GM18868 (cell line): ENCODE data around the gene QPCT.

Source experiments
- ATAC-seq: cut with Tn5 transposase; IDR thresholded peaks from one replicate; pipeline ENCODE4 v1.9.1; 2021; ENCODE audit warnings: mild to moderate bottlenecking, moderate library complexity; ENCODE audit not compliant: unreplicated experiment

Gene QPCT

DNA sequence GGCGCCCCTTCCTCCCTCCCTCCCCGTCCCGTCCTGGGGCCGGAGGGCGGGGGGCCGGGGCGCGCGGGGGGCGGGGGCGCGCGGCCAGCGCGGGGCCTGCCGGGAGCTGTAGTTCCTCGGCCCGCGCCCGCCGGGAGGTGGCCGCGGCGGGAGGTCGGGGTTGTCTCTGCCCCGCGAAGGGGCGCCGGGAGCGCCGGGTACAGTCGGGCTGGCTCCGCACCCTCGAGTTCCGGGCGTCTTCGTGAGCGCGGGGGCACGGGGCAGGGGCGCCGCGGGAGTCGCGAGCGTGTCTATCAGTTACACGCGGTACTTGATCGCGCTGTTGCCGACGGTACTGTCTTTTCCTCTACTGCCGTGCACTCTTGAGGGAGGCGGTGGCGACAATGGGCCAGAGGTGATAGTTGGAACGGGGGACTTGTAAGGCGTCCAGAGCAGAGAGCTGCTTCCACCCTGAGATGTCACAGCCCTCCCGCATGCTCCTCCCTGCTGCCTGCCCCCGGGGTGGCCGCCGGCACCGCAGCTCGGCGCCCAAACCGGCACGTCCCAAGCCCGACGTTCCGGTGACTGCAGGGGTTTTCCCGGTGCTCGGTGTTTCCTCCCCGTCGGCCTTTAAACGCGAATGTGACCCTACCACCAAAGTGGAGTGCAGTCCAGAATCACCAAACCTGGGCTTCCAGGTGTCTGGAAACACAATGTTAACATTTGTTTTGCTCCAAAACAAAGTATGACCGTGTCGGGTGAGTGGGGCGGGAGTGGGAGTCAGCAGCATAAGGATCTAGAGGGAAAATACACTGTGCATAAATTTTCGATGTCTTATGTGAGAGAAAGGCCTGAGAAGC lies 19.4 kb upstream of the QPCT start, which contains the start of gene PRKD3:
Gene PRKD3, minus strand, starts transcription at position 48 of the 839 bp plus-strand sequence. CDS start 8,309 bp downstream, outside the sequence.
- peak; percentile 68 for ATAC-seq

DNA sequence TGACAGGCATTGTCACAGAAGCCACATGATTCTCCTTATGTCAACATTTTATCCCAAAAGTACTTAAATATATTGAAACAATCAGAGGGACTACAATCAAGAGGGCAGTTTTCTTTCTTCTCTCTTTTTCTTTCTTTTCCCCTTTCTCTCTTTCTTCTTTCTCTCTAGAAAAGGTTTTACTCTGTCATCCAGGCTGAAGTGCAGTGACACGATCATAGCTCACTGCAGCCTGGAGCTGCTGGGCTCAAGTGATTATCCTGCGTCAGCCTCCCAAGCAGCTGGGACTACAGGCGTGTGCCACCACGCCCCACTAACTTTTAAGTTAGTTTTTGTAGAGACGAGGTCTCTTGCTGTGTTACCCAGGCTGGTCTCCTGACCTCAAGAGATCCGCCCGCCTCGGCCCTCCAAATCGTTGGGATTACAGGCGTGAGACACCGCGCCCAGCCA lies 18.8 kb upstream of the QPCT start:
- no peak for ATAC-seq

DNA sequence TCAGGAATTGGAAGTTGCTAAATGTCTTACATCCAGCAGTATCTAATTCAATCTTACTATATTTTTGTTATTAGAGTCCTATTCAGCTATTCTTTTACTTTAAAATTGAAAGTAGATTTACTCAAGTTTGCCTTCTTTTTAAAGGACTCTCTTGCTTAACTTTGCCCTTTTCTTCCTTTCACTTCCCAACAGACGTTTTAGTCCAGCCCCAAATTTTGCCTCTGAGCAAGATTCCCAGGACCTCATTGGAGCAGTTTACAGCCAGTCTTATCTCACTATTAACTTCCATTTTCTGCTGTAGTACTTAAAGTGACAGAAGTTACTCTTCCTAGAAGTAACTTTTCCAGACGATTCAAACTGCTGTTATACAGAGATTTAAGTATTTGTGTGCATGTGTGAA lies 18.1 kb upstream of the QPCT start:
- no peak for ATAC-seq

DNA sequence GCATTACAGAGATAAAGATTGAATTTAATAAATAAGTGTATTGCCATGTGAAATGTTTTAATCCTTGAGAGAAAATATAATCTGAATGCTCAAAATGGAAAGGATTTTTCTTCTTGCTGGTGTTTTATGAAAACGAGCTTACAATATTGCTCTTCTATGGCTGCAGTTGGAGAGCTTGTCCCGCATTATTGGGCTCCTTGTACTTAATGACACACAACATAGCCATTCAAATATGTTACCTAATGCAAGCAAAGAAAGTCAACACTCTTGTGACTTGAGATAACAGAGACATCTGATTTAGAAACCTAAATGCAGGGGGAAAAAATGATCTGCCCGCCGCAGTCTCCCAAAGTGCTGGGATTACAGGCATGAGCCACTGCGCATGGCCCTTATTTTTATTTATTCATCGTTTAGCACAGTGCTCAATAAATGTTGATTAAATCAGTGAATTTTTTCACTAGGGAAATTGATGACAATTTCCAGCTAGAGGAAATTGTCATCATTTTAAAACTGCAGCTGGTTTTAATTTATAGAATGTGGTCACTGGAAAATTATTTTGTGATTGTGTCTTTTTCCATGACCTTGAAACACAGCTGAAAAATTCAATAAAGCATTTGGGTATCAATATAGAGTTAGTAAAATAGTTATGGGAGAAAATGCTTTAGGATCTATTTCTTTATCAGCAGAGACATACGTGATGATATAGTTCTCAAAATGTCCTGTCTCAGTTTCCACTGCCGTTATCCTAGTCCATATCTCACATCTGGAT lies 17.4 kb upstream of the QPCT start:
- ATAC-seq: no peak

DNA sequence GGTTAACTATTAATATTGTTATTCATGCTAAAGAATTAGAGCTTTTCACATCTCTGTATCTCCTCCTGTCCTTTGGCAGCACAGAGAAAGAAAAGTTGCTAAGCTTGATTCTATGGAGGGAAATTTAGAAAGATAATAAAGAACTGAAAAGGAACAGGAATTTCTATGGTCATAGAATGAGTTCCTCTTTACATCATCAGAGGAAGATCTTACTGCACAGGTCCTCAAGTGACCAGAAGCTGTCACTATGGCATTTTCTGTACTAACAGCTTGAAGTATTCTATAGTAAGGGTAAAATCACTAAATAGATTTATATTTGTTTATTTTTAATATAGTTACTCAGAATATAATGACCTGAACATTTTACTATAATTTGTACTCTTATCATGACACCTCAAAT lies 13.7 kb upstream of the QPCT start:
- ATAC-seq: no peak

DNA sequence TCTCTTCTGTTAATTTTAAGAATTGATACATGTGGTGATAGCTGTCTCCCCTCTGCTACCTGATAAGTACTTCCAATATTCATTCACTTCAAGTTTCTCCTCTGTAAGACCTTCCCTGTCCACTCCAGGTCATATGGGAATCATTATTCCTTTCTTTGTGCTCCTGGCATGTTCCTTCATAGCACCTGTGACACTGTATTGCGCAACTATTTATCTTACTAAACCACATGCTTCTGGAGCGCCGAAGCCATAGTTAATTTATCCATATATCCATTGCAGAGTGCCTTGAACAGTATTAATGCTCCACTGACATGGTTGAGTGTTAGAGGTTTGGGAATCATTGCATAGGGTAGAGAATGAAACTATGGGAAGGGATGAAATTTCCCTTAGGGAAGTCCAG lies 11.9 kb upstream of the QPCT start:
- no peak for ATAC-seq

DNA sequence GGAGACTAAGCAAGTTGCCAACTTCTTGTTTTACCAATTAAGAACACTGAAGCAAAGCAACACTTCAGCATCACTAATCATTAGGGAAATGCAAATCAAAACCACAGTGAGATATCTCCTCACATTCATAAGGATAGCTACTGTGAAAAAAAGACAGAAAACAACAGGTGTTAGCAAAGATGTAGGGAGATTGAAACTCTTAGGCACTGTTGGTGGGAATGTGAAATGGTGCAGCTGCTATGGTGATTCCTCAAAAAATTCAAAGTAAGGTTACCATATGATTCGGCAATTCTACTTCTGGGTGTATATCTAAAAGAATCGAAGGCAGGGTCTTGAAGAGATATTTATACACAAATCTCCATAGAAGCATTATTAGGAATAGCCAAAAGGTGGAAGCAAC lies 11.2 kb upstream of the QPCT start:
- no peak for ATAC-seq

DNA sequence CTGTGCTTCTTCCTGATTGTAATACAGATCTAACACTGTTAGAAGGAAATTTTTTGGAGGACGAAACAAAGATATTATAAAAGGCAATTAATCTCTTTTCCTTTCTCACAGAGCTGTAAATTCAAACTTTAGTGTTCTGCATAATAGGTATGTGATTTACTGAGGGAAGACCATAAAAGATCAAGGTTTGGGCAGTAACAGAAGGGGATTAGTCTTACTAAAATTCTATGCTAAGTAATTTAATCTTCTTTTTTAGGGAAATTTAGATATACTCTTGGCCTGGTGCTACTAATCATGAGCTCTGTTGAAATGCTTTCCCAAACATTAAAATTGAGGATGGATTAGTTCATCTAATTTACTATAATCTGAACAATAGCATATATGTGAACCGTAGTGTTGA lies 8.8 kb upstream of the QPCT start:
- no peak for ATAC-seq

DNA sequence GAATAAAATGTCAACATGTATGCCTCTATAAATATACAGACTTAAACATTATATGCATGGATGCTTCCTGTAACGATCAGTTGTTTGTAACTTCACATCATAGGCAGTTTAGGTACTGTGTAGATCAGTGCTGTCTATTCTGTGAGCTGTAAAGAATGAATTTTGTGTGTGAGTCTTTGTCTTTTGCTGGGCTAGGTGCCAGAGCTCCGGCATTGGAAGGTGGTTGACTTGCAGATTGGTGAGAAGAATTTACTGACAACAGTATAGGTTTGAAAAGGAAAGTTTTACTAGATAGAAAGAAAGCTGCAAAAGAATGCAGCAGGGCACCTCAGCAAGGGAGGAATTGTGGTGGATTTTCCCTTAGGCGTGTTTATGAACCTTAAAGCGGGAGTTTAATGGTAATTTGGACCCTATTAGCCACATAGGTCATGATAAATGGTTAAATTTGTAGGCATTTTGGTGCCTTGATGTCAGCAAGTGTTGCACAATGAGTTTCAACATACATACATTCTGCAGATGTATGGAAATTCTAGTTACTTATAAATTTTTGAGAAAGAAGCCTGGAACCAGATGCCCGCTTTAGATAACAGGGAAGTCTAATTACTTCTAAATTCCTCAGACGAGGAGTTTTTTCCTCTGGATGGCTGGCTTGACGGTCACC lies 6.7 kb upstream of the QPCT start:
- ATAC-seq: no peak

DNA sequence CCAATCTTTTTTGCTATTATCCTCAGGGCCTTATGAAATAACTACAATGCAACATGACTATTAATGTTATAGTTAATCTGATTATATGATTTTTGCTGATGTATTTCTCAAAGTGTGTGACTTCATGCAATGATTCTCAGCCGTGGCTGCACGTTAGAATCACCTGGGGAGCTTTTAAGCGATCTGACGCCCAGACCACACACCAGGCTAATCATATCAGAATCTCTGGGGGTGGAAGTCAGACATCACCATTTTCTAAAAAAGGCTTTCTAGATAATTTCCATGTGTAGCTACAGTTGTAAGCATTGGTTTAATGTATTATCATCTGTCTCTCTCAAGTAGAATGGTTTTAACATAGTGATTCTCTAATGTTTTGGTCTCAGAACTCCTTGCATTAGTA lies 5.5 kb upstream of the QPCT start:
- no peak for ATAC-seq

DNA sequence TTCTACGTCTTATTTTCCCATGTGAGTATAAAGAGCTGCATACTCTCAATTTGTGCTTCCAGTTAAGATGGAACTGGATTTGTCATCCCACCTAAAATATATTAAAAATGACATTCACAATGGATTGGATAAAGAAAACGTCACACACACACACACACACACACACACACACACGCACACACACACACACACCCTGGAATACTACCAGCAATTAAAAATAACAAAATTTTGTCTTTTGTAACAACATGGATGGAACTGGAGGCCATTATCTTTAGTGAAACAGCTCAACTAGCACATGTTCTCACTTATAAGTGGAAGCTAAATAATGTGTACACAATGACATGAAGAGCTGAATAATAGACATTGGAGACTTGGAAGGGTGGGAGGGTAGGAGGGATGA lies 3.8 kb upstream of the QPCT start:
- no peak for ATAC-seq

DNA sequence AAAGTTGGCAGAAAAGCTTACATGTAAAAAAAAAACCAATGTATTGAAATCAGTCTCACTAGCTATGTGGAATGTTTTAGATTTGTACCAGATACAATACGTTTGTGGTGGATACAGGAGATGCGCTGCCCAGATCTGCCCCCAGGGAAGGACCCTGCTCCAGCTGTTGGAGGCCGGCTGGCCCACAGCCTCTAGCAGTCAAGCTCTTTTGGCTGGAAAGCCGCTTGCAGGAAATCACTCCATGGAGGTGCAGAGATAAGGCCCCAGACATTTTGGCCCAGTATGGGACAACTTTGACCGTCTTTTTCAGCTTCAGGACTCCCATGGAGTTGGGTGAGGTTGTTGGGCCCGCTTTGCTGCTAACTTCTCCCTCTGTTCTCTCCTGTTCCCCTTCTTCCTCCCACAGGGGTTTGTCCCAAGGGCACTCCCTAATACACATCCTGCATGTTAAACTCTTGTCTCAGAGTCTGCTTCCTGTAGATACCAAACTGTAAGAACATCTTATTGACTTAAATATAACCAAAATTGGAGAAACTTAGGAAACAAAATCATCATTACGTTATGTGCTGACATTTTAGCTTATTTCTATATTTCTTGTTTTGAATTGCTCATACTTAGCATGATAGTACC lies 1.7 kb upstream of the QPCT start:
- ATAC-seq: no peak

DNA sequence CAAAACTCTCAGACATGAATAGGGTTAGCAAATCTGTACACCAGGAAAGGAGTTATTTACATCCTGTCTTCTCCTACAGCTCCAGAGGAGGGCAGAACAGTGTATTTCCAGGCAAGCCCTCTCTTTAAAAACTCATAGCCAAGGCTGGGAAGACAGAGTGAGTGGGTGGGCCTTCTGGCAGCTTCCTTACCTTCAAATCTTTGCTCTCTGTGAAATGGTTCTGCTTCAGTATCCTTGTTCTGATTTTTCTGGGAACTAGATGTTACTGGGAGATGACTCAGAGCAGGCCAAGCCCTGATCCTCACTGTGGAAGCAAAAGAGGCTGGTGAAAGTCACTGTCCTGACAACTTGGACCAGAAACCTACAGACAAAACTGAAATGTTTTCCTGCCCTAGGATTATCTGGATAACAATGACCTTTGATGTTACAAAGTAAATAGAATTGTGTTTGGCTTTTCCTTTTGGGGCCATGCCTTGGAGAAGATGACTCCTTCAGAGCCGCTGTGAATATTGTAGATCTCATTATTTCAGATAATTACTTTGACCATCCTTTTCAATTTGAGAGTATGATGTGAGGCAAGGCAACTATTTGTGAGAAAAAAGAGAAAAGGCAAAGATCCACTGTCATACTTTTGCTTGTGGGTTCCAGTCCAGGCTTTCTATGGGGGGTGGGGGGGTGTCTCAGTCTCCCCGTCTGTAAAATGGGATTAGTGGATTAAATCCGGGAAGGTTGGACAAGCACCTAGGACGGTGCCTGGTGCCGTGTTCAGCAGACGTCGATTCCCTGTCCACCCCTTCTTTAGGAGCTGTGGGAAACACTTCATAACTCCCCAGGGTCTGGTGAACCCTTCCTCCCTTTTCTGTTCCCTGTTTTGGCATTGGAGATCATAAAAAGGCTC lies 644 bp upstream of the QPCT start:
- no peak for ATAC-seq

DNA sequence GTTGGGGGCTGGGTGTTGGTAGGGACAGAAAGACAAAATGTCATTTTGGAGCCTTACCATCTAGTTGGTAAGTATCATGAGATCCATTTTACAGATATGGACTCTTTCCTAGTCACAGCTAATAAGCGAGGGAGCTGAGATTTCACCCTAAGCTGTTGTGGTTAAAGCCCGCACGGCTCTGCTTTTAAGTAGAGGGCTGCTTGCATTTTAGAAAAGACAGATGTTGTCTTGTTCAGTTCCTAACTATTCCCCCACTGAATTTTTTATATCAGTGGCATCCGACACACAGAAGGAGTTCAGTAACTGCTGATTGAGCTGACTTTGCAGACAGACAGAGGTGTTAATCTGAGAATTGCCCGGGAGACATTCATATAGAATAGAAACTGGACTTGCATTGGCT lies 3.7 kb downstream of the QPCT start:
- ATAC-seq: no peak

DNA sequence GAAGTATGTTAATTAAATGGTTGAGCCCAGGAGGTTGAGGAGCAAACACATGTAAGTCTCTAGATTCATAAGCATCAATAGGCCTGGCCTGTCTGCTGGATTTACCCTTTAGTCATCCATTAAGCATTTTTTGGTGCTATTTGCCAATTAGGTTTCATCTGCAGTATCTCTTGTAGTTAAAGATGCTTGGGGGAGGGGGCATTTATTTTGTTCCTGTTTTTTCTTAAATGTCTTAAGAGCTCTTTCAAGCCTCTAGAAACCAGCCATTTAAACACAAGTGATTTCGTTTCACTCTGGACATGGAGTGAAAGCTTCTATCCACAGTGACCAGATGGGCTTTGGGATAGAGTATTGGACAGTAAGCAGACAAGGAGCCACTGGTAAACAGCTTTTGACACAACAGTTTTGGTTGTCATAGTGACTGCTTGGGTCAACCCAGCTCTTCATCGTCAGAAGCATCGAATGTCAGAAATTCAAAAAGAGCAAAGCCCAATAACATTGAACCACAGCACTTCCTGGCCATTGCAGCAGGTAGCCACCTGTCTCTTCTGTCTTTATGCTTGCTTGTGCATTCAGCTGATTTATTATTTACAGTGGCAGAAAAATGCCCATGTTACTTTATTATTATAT lies 4.9 kb downstream of the QPCT start:
- no peak for ATAC-seq

DNA sequence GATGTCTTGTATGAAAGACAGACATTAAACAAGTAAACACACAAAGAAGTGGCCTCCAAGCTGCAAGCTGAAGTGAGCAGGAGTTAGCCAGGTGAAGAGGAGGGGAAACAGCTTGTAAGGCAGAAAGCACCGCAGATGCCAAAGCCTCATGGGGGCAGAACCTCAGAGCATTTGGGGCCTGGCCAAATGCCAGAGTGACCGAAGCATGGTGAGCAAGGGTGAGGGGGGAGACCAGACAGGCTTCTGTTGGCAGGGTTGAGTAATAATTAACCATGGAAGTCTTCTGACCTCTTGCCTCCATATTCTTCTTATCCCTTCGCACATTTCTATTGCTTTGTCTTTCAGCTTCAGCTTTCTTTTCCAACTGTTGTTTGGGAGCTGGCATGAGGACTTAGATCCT lies 5.6 kb downstream of the QPCT start:
- ATAC-seq: peak; percentile 63

DNA sequence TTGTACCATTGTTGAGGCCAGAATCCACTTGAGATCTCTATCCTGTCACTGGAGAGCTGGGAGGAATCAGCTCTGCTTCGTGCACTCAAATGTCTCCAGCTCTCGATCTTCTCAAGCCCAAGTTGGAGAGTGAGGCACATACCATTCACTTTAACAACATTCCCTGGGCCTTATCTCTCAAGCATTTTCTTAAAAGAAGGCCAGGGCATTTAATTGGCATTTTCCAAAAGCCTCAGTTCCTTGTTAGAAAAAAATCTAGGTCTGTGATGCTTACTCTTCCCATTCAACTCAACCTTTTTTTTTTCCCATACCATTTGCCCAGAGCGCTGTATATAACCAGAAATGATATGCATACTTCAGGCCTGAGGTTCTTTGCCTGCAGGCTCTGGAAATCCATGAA lies 10.1 kb downstream of the QPCT start:
- ATAC-seq: no peak

DNA sequence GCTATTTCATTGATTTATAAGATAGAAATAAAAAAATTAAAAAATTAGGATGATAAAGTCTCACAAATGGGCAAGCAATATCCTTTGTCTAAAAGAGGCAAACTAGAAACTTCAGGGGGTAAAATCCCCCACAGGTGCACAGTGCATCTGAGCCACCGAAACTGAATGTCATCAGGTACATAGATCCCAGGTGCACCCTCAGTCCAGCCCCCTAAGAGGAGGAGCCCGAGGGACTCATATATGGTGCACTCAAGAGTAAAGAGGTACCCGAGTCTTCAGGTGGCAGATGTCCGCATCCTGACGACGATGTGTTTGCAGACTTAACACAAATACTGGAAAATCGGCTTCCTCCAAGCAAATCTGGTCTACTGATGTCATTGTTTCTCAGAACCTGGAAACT lies 11.3 kb downstream of the QPCT start:
- ATAC-seq: no peak

DNA sequence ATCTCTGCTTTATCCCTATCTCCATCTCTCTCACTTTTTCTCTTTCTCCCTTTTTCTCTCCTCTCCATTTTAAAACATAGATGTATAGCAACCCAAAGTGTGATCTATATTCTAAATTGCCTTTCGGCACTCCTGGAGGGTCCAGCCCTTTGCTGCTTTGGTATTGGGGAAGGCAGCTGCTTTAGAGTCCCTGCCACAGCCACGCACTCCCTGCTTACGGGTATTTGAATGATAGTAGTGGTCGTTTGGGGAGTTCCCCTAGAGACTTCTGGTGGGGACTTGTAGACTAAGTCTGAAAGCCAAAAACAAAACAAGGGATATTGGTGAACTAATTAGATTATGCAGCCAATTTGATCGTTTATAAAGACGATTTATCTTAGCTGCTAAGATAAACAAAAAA lies 11.9 kb downstream of the QPCT start:
- no peak for ATAC-seq

DNA sequence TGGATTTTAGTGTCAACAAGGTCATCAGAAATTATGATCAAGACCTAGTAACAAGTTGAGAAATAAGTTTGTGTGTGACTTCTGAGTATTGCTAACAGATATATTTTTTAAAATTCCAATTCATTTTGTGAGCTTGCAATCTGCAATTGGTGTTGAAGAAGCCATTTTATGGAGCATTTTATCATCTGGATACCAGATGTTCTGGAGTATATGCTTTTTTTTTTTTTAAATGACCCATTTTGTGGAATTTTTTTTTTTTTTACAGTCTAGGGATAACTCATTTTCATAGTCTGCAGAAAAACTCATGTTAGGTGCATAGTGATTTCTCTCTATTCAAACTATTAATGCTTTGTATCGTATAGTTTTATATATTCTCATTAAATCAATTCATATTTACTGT lies 12.6 kb downstream of the QPCT start:
- ATAC-seq: no peak
